SK-N-SH treated with all-trans-retinoic acid at 6 μM for 48 hours (cell line): ENCODE measurements around the gene ADAMTS15.

Experiments used
- ATAC-seq: fragments of 200-7000 bp; cut with Tn5 transposase; 3 replicates; pipeline ENCODE4 v1.9.1; 2020; ENCODE audit warnings: mild to moderate bottlenecking, moderate library complexity
- ARNTL ChIP-seq: fragments of 450-650 bp; formaldehyde crosslinking; IDR thresholded peaks from 2 replicates; pipeline ENCODE4 v1.5.0; 2020; ENCODE audit warnings: low read depth, mild to moderate bottlenecking, moderate library complexity, borderline replicate concordance
- BACH2 ChIP-seq: fragments of 250-450 bp; sonication (Bioruptor Pico); IDR thresholded peaks from 2 replicates; pipeline ENCODE4 v1.9.0; 2021; ENCODE audit warnings: mild to moderate bottlenecking, borderline replicate concordance
- CSDC2 ChIP-seq: fragments of 250-450 bp; sonication (Bioruptor Pico); IDR thresholded peaks from 2 replicates; pipeline ENCODE4 v1.5.0; 2020; ENCODE audit warnings: mild to moderate bottlenecking, moderate library complexity
- ESRRG ChIP-seq: fragments of 250-450 bp; sonication (Bioruptor Pico); IDR thresholded peaks from 2 replicates; pipeline ENCODE4 v1.6.1; 2021; ENCODE audit warnings: mild to moderate bottlenecking
- GLIS3 ChIP-seq: fragments of 250-450 bp; sonication (Bioruptor Pico); IDR thresholded peaks from 2 replicates; pipeline ENCODE4 v1.5.0; 2020; ENCODE audit warnings: mild to moderate bottlenecking, moderate library complexity
- OSR1 ChIP-seq: fragments of 250-450 bp; sonication (Bioruptor Pico); IDR thresholded peaks from 2 replicates; pipeline ENCODE4 v1.8.0; 2022; ENCODE audit warnings: moderate library complexity, mild to moderate bottlenecking, inconsistent platforms
- PATZ1 ChIP-seq: fragments of 250-450 bp; sonication (Bioruptor Pico); IDR thresholded peaks from 2 replicates; pipeline ENCODE4 v1.8.0; 2020; ENCODE audit warnings: mild to moderate bottlenecking, moderate library complexity, borderline replicate concordance
- POU6F1 ChIP-seq: fragments of 250-450 bp; sonication (Bioruptor Pico); IDR thresholded peaks from 2 replicates; pipeline ENCODE4 v1.8.0; 2021; ENCODE audit warnings: low read depth, mild to moderate bottlenecking, moderate library complexity, borderline replicate concordance
- PPARA ChIP-seq: fragments of 250-450 bp; sonication (Bioruptor Pico); IDR thresholded peaks from 2 replicates; pipeline ENCODE4 v1.5.0; 2020; ENCODE audit warnings: mild to moderate bottlenecking, borderline replicate concordance
- RARB ChIP-seq: fragments of 250-450 bp; sonication (Bioruptor Pico); IDR thresholded peaks from 2 replicates; pipeline ENCODE4 v1.8.0; 2021; ENCODE audit warnings: mild to moderate bottlenecking, moderate library complexity
- SNAI2 ChIP-seq: fragments of 250-450 bp; sonication (Bioruptor Pico); IDR thresholded peaks from 2 replicates; pipeline ENCODE4 v1.5.0; 2020; ENCODE audit warnings: mild to moderate bottlenecking, moderate library complexity
- TCF4 ChIP-seq: fragments of 250-450 bp; sonication (Bioruptor Pico); IDR thresholded peaks from 2 replicates; pipeline ENCODE4 v1.8.0; 2021; ENCODE audit warnings: mild to moderate bottlenecking, moderate library complexity, borderline replicate concordance
- TOX ChIP-seq: fragments of 250-450 bp; sonication (Bioruptor Pico); IDR thresholded peaks from 2 replicates; pipeline ENCODE4 v1.8.0; 2021; ENCODE audit warnings: mild to moderate bottlenecking, moderate library complexity, borderline replicate concordance
- ZC3H10 ChIP-seq: fragments of 250-450 bp; sonication (Bioruptor Pico); IDR thresholded peaks from 2 replicates; pipeline ENCODE4 v1.5.1; 2021; ENCODE audit warnings: mild to moderate bottlenecking, moderate library complexity
- ZFP3 ChIP-seq: fragments of 250-450 bp; sonication (Bioruptor Pico); IDR thresholded peaks from 2 replicates; pipeline ENCODE4 v1.5.0; 2020; ENCODE audit warnings: mild to moderate bottlenecking, moderate library complexity
- ZNF565 ChIP-seq: fragments of 450-650 bp; formaldehyde crosslinking; conservative IDR thresholded peaks from 2 replicates; pipeline ENCODE4 v1.5.0; 2020; ENCODE audit warnings: low read depth, mild to moderate bottlenecking, moderate library complexity
- ZNF70 ChIP-seq: fragments of 450-650 bp; formaldehyde crosslinking; IDR thresholded peaks from 2 replicates; pipeline ENCODE4 v1.5.0; 2020; ENCODE audit warnings: mild to moderate bottlenecking, moderate library complexity
- TF ChIP-seq, protein P1 (sequence below): fragments of 250-450 bp; sonication (Bioruptor Pico); IDR thresholded peaks from 2 replicates; pipeline ENCODE4 v1.5.1; 2020; ENCODE audit warnings: low read depth, mild to moderate bottlenecking, moderate library complexity
- TF ChIP-seq, protein P2 (sequence below): fragments of 250-450 bp; sonication (Bioruptor Pico); IDR thresholded peaks from 2 replicates; pipeline ENCODE4 v1.5.0; 2020; ENCODE audit warnings: mild to moderate bottlenecking, moderate library complexity
- TF ChIP-seq, protein P3 (sequence below): fragments of 250-450 bp; sonication (Bioruptor Pico); IDR thresholded peaks from 2 replicates; pipeline ENCODE4 v1.5.1; 2021; ENCODE audit warnings: mild to moderate bottlenecking, moderate library complexity

Gene ADAMTS15

GRCh38 chr11:130409594-130410388 lies 38.7 kb upstream of the ADAMTS15 start:
- ATAC-seq: no peak
- TF ChIP-seq ARNTL (CRISPR knock-in tag): no peak
- TF ChIP-seq BACH2 (CRISPR knock-in tag): no peak
- TF ChIP-seq, protein P1, sequence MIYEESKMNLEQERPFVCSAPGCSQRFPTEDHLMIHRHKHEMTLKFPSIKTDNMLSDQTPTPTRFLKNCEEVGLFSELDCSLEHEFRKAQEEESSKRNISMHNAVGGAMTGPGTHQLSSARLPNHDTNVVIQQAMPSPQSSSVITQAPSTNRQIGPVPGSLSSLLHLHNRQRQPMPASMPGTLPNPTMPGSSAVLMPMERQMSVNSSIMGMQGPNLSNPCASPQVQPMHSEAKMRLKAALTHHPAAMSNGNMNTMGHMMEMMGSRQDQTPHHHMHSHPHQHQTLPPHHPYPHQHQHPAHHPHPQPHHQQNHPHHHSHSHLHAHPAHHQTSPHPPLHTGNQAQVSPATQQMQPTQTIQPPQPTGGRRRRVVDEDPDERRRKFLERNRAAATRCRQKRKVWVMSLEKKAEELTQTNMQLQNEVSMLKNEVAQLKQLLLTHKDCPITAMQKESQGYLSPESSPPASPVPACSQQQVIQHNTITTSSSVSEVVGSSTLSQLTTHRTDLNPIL (CRISPR knock-in tag): no peak
- TF ChIP-seq PPARA: no peak
- no peak for TF ChIP-seq ZFP3
- no peak for TF ChIP-seq SNAI2 (CRISPR knock-in tag)
- no peak for TF ChIP-seq OSR1 (CRISPR knock-in tag)
- no peak for TF ChIP-seq PATZ1 (CRISPR knock-in tag)
- no peak for TF ChIP-seq TOX (CRISPR knock-in tag)
- no peak for TF ChIP-seq CSDC2 (CRISPR knock-in tag)
- no peak for TF ChIP-seq ZC3H10 (CRISPR knock-in tag)
- no peak for TF ChIP-seq TCF4 (CRISPR knock-in tag)

GRCh38 chr11:130411223-130411622 lies 37.2 kb upstream of the ADAMTS15 start:
- TF ChIP-seq ARNTL (CRISPR knock-in tag) (no peak), TOX (CRISPR knock-in tag) (no peak), ZC3H10 (CRISPR knock-in tag) (no peak), SNAI2 (CRISPR knock-in tag) (no peak), RARB (CRISPR knock-in tag) (no peak), ZNF565 (CRISPR knock-in tag) (no peak), ZFP3 (no peak), PATZ1 (CRISPR knock-in tag) (no peak), OSR1 (CRISPR knock-in tag) (no peak), ZNF70 (no peak), TCF4 (CRISPR knock-in tag) (no peak), ESRRG (no peak), GLIS3 (CRISPR knock-in tag) (no peak), BACH2 (CRISPR knock-in tag) (no peak), PPARA (no peak), POU6F1 (CRISPR knock-in tag) (no peak)
- TF ChIP-seq, protein P2, sequence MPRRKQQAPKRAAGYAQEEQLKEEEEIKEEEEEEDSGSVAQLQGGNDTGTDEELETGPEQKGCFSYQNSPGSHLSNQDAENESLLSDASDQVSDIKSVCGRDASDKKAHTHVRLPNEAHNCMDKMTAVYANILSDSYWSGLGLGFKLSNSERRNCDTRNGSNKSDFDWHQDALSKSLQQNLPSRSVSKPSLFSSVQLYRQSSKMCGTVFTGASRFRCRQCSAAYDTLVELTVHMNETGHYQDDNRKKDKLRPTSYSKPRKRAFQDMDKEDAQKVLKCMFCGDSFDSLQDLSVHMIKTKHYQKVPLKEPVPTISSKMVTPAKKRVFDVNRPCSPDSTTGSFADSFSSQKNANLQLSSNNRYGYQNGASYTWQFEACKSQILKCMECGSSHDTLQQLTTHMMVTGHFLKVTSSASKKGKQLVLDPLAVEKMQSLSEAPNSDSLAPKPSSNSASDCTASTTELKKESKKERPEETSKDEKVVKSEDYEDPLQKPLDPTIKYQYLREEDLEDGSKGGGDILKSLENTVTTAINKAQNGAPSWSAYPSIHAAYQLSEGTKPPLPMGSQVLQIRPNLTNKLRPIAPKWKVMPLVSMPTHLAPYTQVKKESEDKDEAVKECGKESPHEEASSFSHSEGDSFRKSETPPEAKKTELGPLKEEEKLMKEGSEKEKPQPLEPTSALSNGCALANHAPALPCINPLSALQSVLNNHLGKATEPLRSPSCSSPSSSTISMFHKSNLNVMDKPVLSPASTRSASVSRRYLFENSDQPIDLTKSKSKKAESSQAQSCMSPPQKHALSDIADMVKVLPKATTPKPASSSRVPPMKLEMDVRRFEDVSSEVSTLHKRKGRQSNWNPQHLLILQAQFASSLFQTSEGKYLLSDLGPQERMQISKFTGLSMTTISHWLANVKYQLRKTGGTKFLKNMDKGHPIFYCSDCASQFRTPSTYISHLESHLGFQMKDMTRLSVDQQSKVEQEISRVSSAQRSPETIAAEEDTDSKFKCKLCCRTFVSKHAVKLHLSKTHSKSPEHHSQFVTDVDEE (CRISPR knock-in tag): no peak
- TF ChIP-seq, protein P3, sequence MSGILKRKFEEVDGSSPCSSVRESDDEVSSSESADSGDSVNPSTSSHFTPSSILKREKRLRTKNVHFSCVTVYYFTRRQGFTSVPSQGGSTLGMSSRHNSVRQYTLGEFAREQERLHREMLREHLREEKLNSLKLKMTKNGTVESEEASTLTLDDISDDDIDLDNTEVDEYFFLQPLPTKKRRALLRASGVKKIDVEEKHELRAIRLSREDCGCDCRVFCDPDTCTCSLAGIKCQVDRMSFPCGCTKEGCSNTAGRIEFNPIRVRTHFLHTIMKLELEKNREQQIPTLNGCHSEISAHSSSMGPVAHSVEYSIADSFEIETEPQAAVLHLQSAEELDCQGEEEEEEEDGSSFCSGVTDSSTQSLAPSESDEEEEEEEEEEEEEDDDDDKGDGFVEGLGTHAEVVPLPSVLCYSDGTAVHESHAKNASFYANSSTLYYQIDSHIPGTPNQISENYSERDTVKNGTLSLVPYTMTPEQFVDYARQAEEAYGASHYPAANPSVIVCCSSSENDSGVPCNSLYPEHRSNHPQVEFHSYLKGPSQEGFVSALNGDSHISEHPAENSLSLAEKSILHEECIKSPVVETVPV: no peak
- TF ChIP-seq, protein P1 (CRISPR knock-in tag): no peak
- TF ChIP-seq, all 23 proteins: peak for 0
- no peak for ATAC-seq
